GM18499 (cell line): ENCODE measurements around the gene COX7B.
A peak's percentile ranks its signal among the peaks of the same experiment; 100 is the strongest.
"Not testable (repeated sequence)": the region's sequence is repeated elsewhere in the genome, so short reads cannot be mapped to it uniquely, and the experiment has no call there.

Experiments used
- ATAC-seq: cut with Tn5 transposase; IDR thresholded peaks from one replicate; pipeline ENCODE4 v1.9.1; 2021; ENCODE audit warnings: moderate number of reproducible peaks; ENCODE audit not compliant: insufficient read depth, unreplicated experiment

COX7B gene

DNA sequence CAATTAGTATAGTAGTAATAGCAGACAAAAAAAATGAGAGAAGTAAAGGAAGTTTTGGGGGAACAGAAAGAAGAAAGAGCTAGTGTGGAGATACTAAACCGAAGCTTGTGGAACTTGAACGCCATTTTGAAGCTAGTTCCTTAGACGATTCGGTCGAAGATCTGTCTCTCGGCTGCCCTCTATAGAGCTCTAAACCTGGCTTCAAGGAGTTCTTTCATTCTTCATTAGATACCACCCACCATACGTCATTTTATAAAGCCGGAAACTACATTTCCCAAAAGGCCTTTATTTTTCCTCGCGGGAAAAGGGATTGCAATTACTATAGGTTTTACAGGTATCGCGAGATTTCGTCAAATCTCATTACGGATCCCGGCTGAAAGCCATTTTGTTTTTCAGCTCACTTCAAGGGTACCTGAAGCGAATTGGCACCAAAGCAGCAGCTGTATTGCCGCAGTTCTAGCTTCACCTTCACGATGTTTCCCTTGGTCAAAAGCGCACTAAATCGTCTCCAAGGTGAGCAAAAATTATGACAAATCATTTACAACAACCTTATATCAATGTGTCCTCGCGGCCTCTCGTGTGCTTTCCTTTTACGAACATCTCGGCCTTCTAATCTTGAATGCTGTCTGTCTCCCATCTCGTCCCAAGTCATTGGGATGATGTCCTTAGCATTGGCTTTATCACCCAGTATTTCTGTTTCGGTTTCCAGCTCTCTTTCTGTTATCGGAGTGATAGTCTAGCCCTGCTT is at the start of gene COX7B:
COX7B (plus strand) TSS at position 388 of the 748 bp plus-strand sequence; CDS start at position 474, 86 bp downstream.
- peak; percentile 46 for ATAC-seq

DNA sequence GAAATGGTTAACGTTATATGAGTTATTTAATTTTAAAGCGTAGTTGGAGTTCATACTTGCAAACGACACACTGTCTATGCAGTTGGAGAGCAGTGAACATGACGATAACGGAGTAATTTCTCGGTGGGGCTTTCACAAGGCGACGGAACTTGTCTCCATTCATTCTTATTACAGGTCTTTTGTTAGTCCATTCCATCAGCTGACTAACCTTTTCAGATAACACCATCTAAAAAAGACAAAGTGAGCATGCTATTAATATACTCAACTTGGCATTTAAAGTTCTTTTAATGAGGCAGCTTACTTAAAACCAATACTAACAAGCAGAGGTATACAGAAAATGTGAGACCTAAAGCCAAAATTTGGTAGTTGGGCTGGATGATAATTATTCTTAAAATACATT is 23.9 kb upstream of the COX7B start:
- no peak for ATAC-seq

DNA sequence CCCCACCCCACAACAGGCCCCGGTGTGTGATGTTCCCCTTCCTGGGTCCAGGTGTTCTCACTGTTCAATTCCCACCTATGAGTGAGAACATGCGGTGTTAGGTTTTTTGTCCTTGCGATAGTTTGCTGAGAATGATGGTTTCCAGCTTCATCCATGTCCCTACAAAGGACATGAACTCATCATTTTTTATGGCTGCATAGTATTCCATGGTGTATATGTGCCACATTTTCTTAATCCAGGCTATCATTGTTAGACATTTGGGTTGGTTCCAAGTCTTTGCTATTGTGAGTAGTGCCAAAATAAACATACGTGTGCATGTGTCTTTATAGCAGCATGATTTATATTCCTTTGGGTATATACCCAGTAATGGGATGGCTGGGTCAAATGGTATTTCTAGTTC is 17.9 kb upstream of the COX7B start:
- ATAC-seq = not testable (repeated sequence)

DNA sequence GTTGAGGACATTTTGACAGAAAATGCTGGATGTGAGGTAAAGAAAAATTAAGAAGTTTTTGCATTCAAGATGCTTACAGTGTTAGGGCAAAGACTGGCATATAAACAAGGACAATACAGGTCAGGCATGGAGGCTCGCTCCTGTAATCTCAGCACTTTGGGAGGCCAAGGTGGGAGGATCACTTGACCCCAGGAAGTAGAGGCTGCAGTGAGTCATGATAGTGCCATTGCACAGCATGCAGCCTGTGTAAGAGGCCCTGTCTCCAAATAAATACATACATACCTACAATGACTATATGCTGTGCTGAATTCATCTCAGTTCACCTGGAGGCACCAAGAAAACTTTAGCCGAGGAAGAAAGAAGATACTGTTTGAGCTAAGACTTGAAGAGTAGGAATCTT is 6.4 kb upstream of the COX7B start:
- ATAC-seq = no peak

DNA sequence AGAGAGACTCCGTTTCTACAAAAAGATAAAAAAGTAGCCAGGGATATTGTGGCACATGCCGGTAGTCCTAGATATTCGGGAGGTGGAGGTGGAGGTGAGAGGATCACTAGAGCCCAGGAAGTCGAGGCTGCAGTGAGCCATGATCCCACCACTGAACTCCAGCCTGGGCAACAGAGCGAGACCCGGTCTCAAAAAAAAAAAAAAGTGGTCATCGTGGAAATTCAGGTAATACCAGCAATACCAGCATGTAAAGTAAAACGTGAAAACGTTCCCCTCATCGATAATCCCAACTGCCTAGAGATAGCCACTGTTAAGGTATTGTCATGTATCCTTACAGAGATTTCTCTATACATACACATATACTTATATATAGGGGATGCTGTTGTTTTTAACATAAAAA is 5.6 kb upstream of the COX7B start:
- ATAC-seq = no peak

GRCh38 chrX:77894921-77895886 is 4.1 kb upstream of the COX7B start, which contains the start of gene MAGT1:
TSS of gene MAGT1 (minus strand) at chrX:77895435. CDS start at chrX:77895410, 25 bp downstream.
- peak; percentile 76 for ATAC-seq

DNA sequence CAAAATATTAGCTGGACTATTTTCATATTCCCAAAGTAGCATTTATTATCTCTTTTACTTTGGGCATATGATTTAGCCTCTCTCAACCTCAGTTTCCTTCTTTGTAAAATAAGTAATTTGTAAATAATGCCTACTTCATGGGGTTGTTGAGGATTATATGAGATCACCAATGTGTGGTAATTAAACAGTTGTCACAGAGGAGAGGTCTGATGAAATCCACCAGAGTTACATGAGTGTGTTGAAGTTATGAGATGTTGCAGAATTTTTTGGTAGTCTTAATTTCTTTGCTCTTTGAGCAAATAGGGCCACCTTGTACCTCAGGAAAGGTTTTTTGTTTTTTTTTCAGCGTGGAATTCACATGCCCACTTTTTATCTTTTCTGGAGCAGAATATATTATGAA is 1.4 kb downstream of the COX7B start:
- no peak for ATAC-seq

GRCh38 chrX:77901506-77901905 is 2.2 kb downstream of the COX7B start:
- ATAC-seq = no peak

- peak; percentile 78 for ATAC-seq
Observed at GRCh38 chrX:77910108-77910840, 11.0 kb downstream of the COX7B start, which contains the start of gene ATP7A. TSS of gene ATP7A (plus strand) at chrX:77910693. CDS start at chrX:77971642, 60,949 bp downstream.

GRCh38 chrX:77917294-77917933 is 18.1 kb downstream of the COX7B start:
- peak; percentile 41 for ATAC-seq

DNA sequence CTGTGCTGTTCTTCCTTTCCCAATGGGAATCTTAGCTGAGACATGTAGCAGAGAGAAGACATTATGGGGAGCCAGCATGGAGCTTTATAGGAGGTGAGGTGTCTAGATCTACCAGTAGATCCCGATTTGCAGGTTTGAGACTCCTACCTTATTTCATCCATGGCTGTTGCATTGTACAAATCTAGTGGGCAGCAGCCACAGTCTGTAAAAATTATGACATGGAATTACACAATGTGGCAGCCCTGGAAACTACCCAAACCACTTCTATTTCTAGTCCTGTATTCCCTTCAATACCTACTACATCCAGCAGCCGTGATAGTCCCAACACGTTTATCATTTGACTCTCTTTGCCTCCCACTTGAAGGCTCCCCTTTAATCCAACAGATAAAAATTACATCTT is 19.3 kb downstream of the COX7B start:
- ATAC-seq = no peak

DNA sequence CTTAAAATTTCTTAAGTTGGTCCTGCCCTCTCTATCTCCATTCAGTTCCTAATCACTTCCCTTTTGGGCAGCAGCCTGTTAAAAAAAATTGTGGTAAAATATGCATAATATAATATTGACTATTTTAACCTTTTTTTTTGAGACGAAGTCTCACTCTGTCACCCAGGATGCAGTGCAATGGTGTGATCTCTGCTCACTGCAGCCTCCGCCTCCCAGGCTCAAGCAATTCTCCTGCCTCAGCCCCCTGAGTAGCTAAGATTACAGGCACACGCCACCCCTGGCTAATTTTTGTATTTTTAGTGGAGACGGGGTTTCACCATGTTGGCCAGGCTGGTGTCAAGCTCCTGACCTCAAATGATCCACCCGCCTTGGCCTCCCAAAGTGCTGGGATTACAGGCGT is 20.1 kb downstream of the COX7B start:
- ATAC-seq = not testable (repeated sequence)

DNA sequence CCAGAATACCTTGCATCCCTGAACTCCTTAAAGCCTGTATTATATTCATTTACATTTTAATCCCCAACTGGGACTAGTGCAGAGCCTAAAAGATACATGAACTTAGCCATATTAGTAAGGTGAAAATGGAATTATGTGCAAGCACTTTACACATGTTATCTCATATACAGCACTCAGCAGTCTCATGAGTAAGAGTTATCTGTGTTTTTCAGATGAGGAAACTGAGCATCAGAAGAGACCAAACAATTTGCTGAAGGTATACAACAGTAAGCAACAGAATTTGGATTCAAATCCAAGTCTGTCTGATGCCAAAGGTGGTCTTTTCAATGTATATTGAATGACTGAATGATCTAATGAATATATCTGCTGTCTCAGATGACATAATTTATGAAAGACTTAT is 23.5 kb downstream of the COX7B start:
- ATAC-seq = no peak

- ATAC-seq = no peak
Observed at GRCh38 chrX:77924320-77924859, 25.1 kb downstream of the COX7B start.

DNA sequence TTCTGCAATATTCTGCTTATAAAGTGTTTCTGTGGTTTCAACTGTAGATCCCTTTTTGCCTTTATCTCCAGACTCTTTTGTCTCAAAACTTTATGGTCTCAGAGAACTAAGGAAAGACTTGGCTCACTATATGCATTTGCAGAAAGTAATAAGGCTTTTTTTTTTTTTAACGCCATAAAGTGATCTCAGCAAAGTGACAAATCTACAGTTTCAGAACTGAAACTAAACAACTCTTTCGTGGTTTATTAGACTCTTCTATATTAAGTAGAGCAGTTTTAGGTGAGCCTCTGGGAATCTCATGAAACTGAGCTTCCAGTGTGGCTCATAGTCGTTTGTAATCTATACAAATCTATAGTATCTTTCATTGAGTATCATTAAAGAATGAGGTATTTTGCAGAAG is 26.5 kb downstream of the COX7B start:
- no peak for ATAC-seq

GRCh38 chrX:77930581-77930980 is 31.3 kb downstream of the COX7B start:
- ATAC-seq = no peak

GRCh38 chrX:77935886-77936285 is 36.6 kb downstream of the COX7B start:
- no peak for ATAC-seq

- ATAC-seq = no peak
Observed at GRCh38 chrX:77936299-77936698, 37.0 kb downstream of the COX7B start.

GRCh38 chrX:77937291-77937690 is 38.0 kb downstream of the COX7B start:
- no peak for ATAC-seq
